H7 (cell line): Measurements from ENCODE around the gene ZSCAN22. TPM values are rescaled to one million over a fixed set of nuclear protein-coding genes. Genes with fewer than 3 reads are reported as not detected.
A peak's percentile ranks its signal among the peaks of the same experiment; 100 is the strongest.

Experiments used
- DNase-seq: peaks from one replicate; pipeline ENCODE4 v3.0.0; 2012
- H3K27me3 ChIP-seq: 2 replicates; pipeline ENCODE4 v1.6.0; 2011; ENCODE audit warnings: mild to moderate bottlenecking, low read length; ENCODE audit not compliant: control insufficient read depth, insufficient read depth
- H3K36me3 ChIP-seq: replicated peaks from 2 replicates; pipeline ENCODE4 v1.5.1; 2011; ENCODE audit warnings: low read length; ENCODE audit not compliant: control insufficient read depth, insufficient read depth
- H3K4me3 ChIP-seq: 2 replicates; pipeline ENCODE4 v1.5.1; 2011; ENCODE audit warnings: low read depth, mild to moderate bottlenecking, control low read depth, low read length, moderate library complexity; ENCODE audit not compliant: insufficient read depth
- total RNA-seq: library from RNA; depleted of rRNA; stranded (reverse); fragments of >200 nt; shearing (Covaris generic); gene quantifications from 2 replicates; pipeline ENCODE4 v1.2.3, GENCODE V29; 2014; rRNA removed

Gene ZSCAN22
- total RNA-seq, 1 experiment from 2014 or later: 2.6 TPM

- H3K4me3 ChIP-seq: peak overlapping the region; percentile 85; the same call in 1 of the 2 replicates
- peaks cover 9% of the 10 kb centered on the region for H3K36me3 ChIP-seq
- H3K27me3 ChIP-seq: no peaks in the 10 kb centered on the region
- no peak for DNase-seq
These were observed 58.6 kb downstream of the ZSCAN22 start for GRCh38 chr19:58385313-58385890.

- Histone ChIP-seq H3K4me3 (peak overlapping the region; percentile 85), H3K36me3 (peaks cover 13% of the 10 kb centered on the region), H3K27me3 (no peaks in the 10 kb centered on the region)
- DNase-seq: peak; percentile 72
These were observed 59.2 kb downstream of the ZSCAN22 start for GRCh38 chr19:58385891-58386575.

GRCh38 chr19:58386576-58387337 lies 60.0 kb downstream of the ZSCAN22 start, which contains the start of gene RPS5:
Gene RPS5, plus strand, starts transcription at chr19:58387269. Its CDS starts 869 bp downstream, at chr19:58388138.
- Histone ChIP-seq H3K36me3 (peaks cover 15% of the 10 kb centered on the region), H3K4me3 (peak within 1 kb of the TSS; percentile 85), H3K27me3 (no peaks in the 10 kb centered on the region)
- DNase-seq: peak; percentile 99

DNA sequence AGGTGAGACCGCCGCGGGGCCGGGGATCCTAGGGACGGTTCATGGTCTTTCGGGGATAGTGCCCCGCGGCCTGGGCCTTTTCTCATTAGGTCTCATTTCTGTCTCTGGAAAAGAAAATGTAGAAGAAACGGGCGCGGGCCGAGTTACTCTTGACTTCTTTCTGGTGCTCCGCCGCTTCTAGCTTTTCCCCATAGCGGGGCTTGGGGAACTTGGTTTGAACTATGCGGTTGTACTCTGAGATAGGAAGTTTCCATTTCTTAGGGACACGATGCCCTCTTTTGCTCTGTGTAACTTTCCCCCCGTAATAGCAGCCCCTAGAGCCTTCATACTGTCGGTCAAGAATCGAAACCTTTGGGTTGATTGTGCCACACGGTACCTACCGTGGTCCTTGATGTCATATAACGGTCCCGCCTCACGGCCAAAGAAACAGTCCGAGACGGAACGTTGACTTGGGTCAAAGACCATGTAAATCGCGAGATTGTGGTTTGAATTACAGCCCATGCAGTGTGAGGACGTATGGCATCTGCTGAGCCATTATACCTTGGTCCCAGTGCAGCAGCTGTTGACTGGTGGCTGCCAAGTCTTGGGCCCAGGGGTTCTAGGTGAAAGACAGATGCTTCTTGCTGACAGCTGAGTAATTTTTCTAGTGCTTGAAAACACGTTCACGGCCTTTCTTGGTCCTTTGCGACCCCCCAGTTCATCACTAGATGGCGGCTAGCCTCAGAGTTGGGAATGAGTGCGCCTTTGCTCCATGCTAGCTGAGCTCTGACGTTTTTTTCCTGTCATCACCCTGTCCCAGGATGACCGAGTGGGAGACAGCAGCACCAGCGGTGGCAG lies 60.8 kb downstream of the ZSCAN22 start:
- Histone ChIP-seq H3K36me3 (peaks cover 17% of the 10 kb centered on the region), H3K4me3 (peak overlapping the region; percentile 85), H3K27me3 (no peaks in the 10 kb centered on the region)
- no peak for DNase-seq

GRCh38 chr19:58388175-58388526 lies 61.4 kb downstream of the ZSCAN22 start:
- DNase-seq: no peak
- H3K36me3 ChIP-seq: peaks cover 23% of the 10 kb centered on the region

More at GRCh38 chr19:58388175-58388526, 61.4 kb downstream of the ZSCAN22 start:
- no peaks in the 10 kb centered on the region for H3K27me3 ChIP-seq
- peak overlapping the region; percentile 85 for H3K4me3 ChIP-seq

Other genes with a start within 250 kb of the ZSCAN22 start
- 9.2 and 16.0 TPM in 2 replicates for gene ZSCAN18, start 228.8 kb upstream of the ZSCAN22 start, total RNA-seq
- 9.1 and 14.2 TPM in 2 replicates for gene ZNF329, start 176.2 kb upstream of the ZSCAN22 start, total RNA-seq
- gene ZNF274, start 143.9 kb upstream of the ZSCAN22 start, total RNA-seq: 18.8 and 26.0 TPM in 2 replicates
- gene ZNF544, start 98.1 kb upstream of the ZSCAN22 start, total RNA-seq: 31.6 and 35.4 TPM in 2 replicates
- gene ZNF8, start 48.0 kb upstream of the ZSCAN22 start, total RNA-seq: 9.4 and 11.9 TPM in 2 replicates
- gene ERVK3-1, start 21.6 kb upstream of the ZSCAN22 start, total RNA-seq: 21.7 and 24.8 TPM in 2 replicates
- gene A1BG, start 26.5 kb downstream of the ZSCAN22 start, total RNA-seq: 33.8 and 45.5 TPM in 2 replicates
- 3.0 and 3.2 TPM in 2 replicates for gene ZNF497, start 35.8 kb downstream of the ZSCAN22 start, total RNA-seq
- 4.4 and 7.7 TPM in 2 replicates for gene ZNF837, start 54.0 kb downstream of the ZSCAN22 start, total RNA-seq
- 2,794 and 2,937 TPM in 2 replicates for gene RPS5, start 60.3 kb downstream of the ZSCAN22 start, total RNA-seq
- 0.70 TPM in 1 of 2 replicates, not detected in the other for gene RNF225, start 68.7 kb downstream of the ZSCAN22 start, total RNA-seq
- 3.7 and 10.2 TPM in 2 replicates for gene ZNF584, start 81.7 kb downstream of the ZSCAN22 start, total RNA-seq
- 2.1 and 3.8 TPM in 2 replicates for gene ZNF132, start 113.2 kb downstream of the ZSCAN22 start, total RNA-seq
- 2.6 and 4.7 TPM in 2 replicates for gene ZNF324B, start 124.6 kb downstream of the ZSCAN22 start, total RNA-seq
- 6.6 and 6.8 TPM in 2 replicates for gene ZNF324, start 140.1 kb downstream of the ZSCAN22 start, total RNA-seq
- gene ZNF446, start 149.4 kb downstream of the ZSCAN22 start, total RNA-seq: 7.4 and 8.4 TPM in 2 replicates
- gene SLC27A5, start 185.0 kb downstream of the ZSCAN22 start, total RNA-seq: 19.4 and 23.9 TPM in 2 replicates
- gene ZBTB45, start 192.8 kb downstream of the ZSCAN22 start, total RNA-seq: 12.6 and 20.4 TPM in 2 replicates
- 1,648 and 1,979 TPM in 2 replicates for gene TRIM28, start 217.1 kb downstream of the ZSCAN22 start, total RNA-seq
- gene CHMP2A, start 228.1 kb downstream of the ZSCAN22 start, total RNA-seq: 85.9 and 96.2 TPM in 2 replicates
- gene UBE2M, start 231.6 kb downstream of the ZSCAN22 start, total RNA-seq: 131 and 188 TPM in 2 replicates
- gene MZF1, start 246.3 kb downstream of the ZSCAN22 start, total RNA-seq: 11.0 and 12.5 TPM in 2 replicates